Measurements from ENCODE around the gene ARL3. TPM values are rescaled to one million over a fixed set of nuclear protein-coding genes. Genes with fewer than 3 reads are reported as not detected.
"Not testable (repeated sequence)": the region's sequence is repeated elsewhere in the genome, so short reads cannot be mapped to it uniquely, and the experiment has no call there.

The ARL3 gene
- total and polyA plus RNA-seq, 2 of the 4 experiments (the other 2 are of a cell fraction): 5.0 to 14.3 TPM

- no peak for TF ChIP-seq NFE2L2 (IDR thresholded peaks at IDR 0.05; ENCODE audit: low read depth, low read length)
- no peak for TF ChIP-seq POLR2A (IDR thresholded peaks at IDR 0.05; ENCODE audit: low read depth, low read length)
Measured at GRCh38 chr10:102668326-102669107, 45.7 kb downstream of the ARL3 start (continued).

- intact Hi-C loops (cut with micrococcal nuclease); DNase-seq; POLR2A ChIA-PET (ENCODE audit: unreplicated experiment); H2BK20ac ChIP-seq (ENCODE audit: low read depth, low read length); CTCF ChIA-PET; H3K79me1 ChIP-seq (ENCODE audit: low read depth in 1 of 2, low read length in 2 of 2); H3K9me1 ChIP-seq (ENCODE audit: insufficient read depth, low read length); H2BK120ac ChIP-seq (ENCODE audit: low read depth, low read length); H3K18ac ChIP-seq (ENCODE audit: low read depth, low read length); H3K14ac ChIP-seq (replicated peaks; ENCODE audit: low read depth, low read length); in situ Hi-C loops (cut with MboI; ENCODE audit: low sequenced_read_pairs); H2AK9ac ChIP-seq (replicated peaks; ENCODE audit: low read depth, low read length, poor library complexity); H2BK15ac ChIP-seq (ENCODE audit: low read depth, low read length); H3K9ac ChIP-seq (ENCODE audit: low read depth, low read length); H2AFZ ChIP-seq (replicated peaks; ENCODE audit: low read length, poor library complexity); H4K91ac ChIP-seq (ENCODE audit: insufficient read depth, low read depth, low read length); ATAC-seq (ENCODE audit: low read depth); H3K4ac ChIP-seq (ENCODE audit: low read depth, low read length); BruUV-seq (replicated peaks); H3K36me3 ChIP-seq (ENCODE audit: control insufficient read depth, insufficient read depth, low read length); H3K56ac ChIP-seq (ENCODE audit: extremely low read depth, insufficient read depth, low read length); H4K8ac ChIP-seq (ENCODE audit: low read depth in 2 of 2, low read length in 2 of 2); H2BK5ac ChIP-seq (ENCODE audit: low read depth, low read length, poor library complexity, severe bottlenecking); H4K5ac ChIP-seq (ENCODE audit: low read depth, low read length); H3K4me3 ChIP-seq (ENCODE audit: insufficient read depth, low read depth, low read length); H3K23ac ChIP-seq (ENCODE audit: low read depth, low read length); H3K27me3 ChIP-seq (ENCODE audit: control insufficient read depth, insufficient read depth, low read length); H4K20me1 ChIP-seq (ENCODE audit: insufficient read depth, low read length); H3K9me3 ChIP-seq (ENCODE audit: control insufficient read depth, insufficient read depth, low read length); H3K4me2 ChIP-seq (ENCODE audit: low read depth, low read length); H3K27ac ChIP-seq (ENCODE audit: insufficient read depth, low read length); dilution Hi-C loops (cut with HindIII; ENCODE audit: low sequenced_read_pairs, unreplicated experiment): not testable (repeated sequence)
- Histone ChIP-seq H2AK5ac (ENCODE audit: low read depth, low read length) (peak overlapping the region; percentile 39; the same call in 1 of the 2 replicates), H3K4me1 (ENCODE audit: control insufficient read depth, insufficient read depth, low read length) (peaks cover 13% of the 10 kb centered on the region)
- WGBS, 2 experiments (ENCODE audit: extremely low coverage in 2 of 2, insufficient read length in 1 of 2): 100% methylated on average over 1 of the region's 4 CpGs; no CpG with 5 or more reads in 1 of the 2 experiments
Measured at GRCh38 chr10:102667411-102667810, 46.8 kb downstream of the ARL3 start.

All from IMR-90 (cell line).